Stomach (tissue), 9 donors: ENCODE measurements around the gene SEC11C. TPM values are rescaled to one million over a fixed set of nuclear protein-coding genes. Genes with fewer than 3 reads are reported as not detected.

ENCODE experiments used
- DNase-seq, 2 donors: peaks; one replicate each; pipeline versions ENCODE4 v3.0.0 to v3.0.0-alpha.2; 2013 to 2019
- H3K27ac ChIP-seq, 5 donors: fragments of 200-600 bp in 4 of 5; sonication (generic) in 4 of 5; one replicate each; pipeline ENCODE4 v1.5.1; 2013 to 2019; ENCODE audit warnings: mild to moderate bottlenecking in 1 of 5, moderate library complexity in 1 of 5
- H3K27me3 ChIP-seq, 3 donors: fragments of 200-600 bp; sonication (generic); one replicate each; pipeline ENCODE4 v1.5.1; 2017 to 2019; ENCODE audit warnings: mixed run types in 1 of 3
- H3K36me3 ChIP-seq, 4 donors: fragments of 200-600 bp; sonication (generic); 1 replicate in 3 of 4; 2 replicates in 1 of 4; pipeline ENCODE4 v1.5.1; 2016 to 2019
- H3K4me1 ChIP-seq, 4 donors: fragments of 200-600 bp; sonication (generic); one replicate each; pipeline ENCODE4 v1.5.1; 2016 to 2019
- H3K4me3 ChIP-seq, 4 donors: fragments of 200-600 bp; sonication (generic) in 3 of 4; one replicate each; pipeline ENCODE4 v1.5.1; 2016 to 2019; ENCODE audit warnings: mild to moderate bottlenecking in 1 of 4
- H3K9me3 ChIP-seq, 4 donors: fragments of 200-600 bp; sonication (generic); one replicate each; pipeline ENCODE4 v1.5.1; 2016 to 2019
- EP300 ChIP-seq: sonication (generic); formaldehyde crosslinking; IDR thresholded peaks from one replicate; pipeline ENCODE4 v1.6.1; 2017; ENCODE audit warnings: antibody characterized with exemption
- POLR2A ChIP-seq, 4 donors: fragments of 450-650 bp; IDR thresholded peaks; one replicate each; pipeline ENCODE4 v1.6.1; 2016; ENCODE audit warnings: antibody characterized with exemption in 4 of 4, control low read depth in 2 of 4, mild to moderate bottlenecking in 1 of 4, moderate library complexity in 1 of 4
- POLR2AphosphoS5 ChIP-seq, 3 donors: sonication (generic); formaldehyde crosslinking; IDR thresholded peaks; one replicate each; pipeline ENCODE4 v1.6.1; 2016; ENCODE audit warnings: antibody characterized with exemption in 3 of 3
- WGBS, 5 donors: extraction: QIAGEN DNeasy Blood & Tissue Kit in 3 of 5; methylation state at CpG; one replicate each; pipeline versions ENCODE4 v1.1.5 to v1.1.7; 2013 to 2018; 5-methylcytosine and 5-hydroxymethylcytosine counted together
- intact Hi-C: fragments of 100-400 bp; cut with DNase I; formaldehyde crosslinking; loops from one replicate; pipeline ENCODE4 v1.15.1; 2023; ENCODE audit warnings: low total_unique reads
- polyA plus RNA-seq, 3 donors: library from polyadenylated mRNA; stranded (reverse); fragments of 200-250 nt; gene quantifications; one replicate each; pipeline ENCODE4 v1.2.3, GENCODE V29; 2013
- total RNA-seq, 5 donors: library from RNA; depleted of rRNA; stranded (reverse); fragments of >200 nt; gene quantifications; one replicate each; pipeline versions ENCODE4 v1.1.0 to v1.2.3, GENCODE V29; 2014 to 2016
- TF ChIP-seq, protein P1 (sequence below), 7 experiments: fragments of 450-650 bp in 4 of 7; fragments of 200-600 bp in 3 of 7; sonication (generic) in 3 of 7; IDR thresholded peaks; one replicate each; pipeline ENCODE4 v1.5.1; 2016 to 2019; ENCODE audit warnings: antibody characterized with exemption in 7 of 7, control low read depth in 2 of 7, mild to moderate bottlenecking in 1 of 7
- donor health status: healthy with polysubstance abuse.
- donor health status: Bipolar disorder and iron deficiency.
- donor health status: healthy.

Gene SEC11C
- total and polyA plus RNA-seq, 8 donors, result 3.1 to 83.2 (median 52.6) TPM

DNA sequence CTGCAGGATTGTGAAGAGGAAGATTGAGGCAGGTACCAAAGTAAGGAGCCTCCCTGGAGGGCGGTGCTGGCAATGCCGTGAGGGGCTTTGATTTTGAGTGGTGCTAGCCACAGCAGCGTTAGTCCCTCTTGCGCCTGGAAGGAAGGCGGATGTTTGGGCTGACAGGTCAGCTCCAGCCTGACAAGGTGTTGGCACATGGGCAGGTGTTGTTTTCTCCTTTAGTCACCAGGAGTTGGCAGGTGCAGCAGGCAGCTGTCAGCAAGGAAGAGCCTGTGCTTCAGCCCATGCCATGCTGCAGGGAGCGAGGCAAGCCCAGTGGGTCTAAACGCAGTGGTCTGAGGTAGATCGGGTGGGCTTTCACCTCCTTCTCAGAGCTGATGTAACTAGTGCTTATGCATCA, 8.5 kb downstream of the SEC11C start:
- Histone ChIP-seq H3K27ac (no peak overlapping the region), H3K27me3 (no peaks in the 10 kb centered on the region), H3K4me3 (no peak overlapping the region), H3K36me3 (peaks cover 3 to 39% (median 34%) of the 10 kb centered on the region in 4 donors), H3K9me3 (no peaks in the 10 kb centered on the region), H3K4me1 (peaks cover 0 to 20% (median 4%) of the 10 kb centered on the region in 4 donors)
- DNase-seq, result peak; percentile 16 to 30
- TF ChIP-seq EP300 (no peak), POLR2AphosphoS5 (IDR thresholded peaks at IDR 0.05) (no peak)
- TF ChIP-seq, protein P1, sequence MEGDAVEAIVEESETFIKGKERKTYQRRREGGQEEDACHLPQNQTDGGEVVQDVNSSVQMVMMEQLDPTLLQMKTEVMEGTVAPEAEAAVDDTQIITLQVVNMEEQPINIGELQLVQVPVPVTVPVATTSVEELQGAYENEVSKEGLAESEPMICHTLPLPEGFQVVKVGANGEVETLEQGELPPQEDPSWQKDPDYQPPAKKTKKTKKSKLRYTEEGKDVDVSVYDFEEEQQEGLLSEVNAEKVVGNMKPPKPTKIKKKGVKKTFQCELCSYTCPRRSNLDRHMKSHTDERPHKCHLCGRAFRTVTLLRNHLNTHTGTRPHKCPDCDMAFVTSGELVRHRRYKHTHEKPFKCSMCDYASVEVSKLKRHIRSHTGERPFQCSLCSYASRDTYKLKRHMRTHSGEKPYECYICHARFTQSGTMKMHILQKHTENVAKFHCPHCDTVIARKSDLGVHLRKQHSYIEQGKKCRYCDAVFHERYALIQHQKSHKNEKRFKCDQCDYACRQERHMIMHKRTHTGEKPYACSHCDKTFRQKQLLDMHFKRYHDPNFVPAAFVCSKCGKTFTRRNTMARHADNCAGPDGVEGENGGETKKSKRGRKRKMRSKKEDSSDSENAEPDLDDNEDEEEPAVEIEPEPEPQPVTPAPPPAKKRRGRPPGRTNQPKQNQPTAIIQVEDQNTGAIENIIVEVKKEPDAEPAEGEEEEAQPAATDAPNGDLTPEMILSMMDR (IDR thresholded peaks at IDR 0.05), result no peak
- WGBS, 5 donors, result 66 to 80% (median 76%) methylated on average over 5 to 8 of the region's 8 CpGs
- intact Hi-C loops, result no loop called here

DNA sequence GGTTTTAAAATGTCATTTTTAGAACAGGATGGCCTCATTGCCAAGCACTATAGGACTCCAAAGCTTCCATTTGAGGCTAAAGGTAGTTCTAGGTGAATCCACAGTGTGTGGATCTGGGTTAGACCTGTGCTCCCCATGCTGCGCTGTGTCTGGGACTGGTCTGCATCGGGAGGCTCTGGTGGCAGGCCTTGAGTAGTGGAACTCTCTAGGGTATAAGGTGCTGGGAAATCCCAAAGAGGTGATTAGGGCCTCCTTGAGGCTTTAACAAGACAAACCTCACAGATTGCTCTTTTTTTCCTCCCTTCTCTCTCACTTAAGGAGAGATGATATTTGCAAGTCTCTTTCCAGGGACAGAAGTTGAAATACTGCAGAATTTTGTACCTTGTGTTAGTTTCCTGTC, 9.3 kb downstream of the SEC11C start:
- no peak overlapping the region for H3K27ac ChIP-seq
- peaks cover 0 to 20% (median 4%) of the 10 kb centered on the region in 4 donors for H3K4me1 ChIP-seq
- peaks cover 3 to 48% (median 42%) of the 10 kb centered on the region in 4 donors for H3K36me3 ChIP-seq
- no peaks in the 10 kb centered on the region for H3K9me3 ChIP-seq
- H3K4me3 ChIP-seq, result no peak overlapping the region
- DNase-seq, result no peak
- intact Hi-C loops, result no loop called here
- 76 to 89% (median 85%) methylated on average over 2 of the region's 2 CpGs for WGBS, 5 donors
- TF ChIP-seq POLR2AphosphoS5 (IDR thresholded peaks at IDR 0.05), result no peak
- no peak for TF ChIP-seq EP300
- TF ChIP-seq, protein P1 (IDR thresholded peaks at IDR 0.05), result no peak
- H3K27me3 ChIP-seq, result no peaks in the 10 kb centered on the region

DNA sequence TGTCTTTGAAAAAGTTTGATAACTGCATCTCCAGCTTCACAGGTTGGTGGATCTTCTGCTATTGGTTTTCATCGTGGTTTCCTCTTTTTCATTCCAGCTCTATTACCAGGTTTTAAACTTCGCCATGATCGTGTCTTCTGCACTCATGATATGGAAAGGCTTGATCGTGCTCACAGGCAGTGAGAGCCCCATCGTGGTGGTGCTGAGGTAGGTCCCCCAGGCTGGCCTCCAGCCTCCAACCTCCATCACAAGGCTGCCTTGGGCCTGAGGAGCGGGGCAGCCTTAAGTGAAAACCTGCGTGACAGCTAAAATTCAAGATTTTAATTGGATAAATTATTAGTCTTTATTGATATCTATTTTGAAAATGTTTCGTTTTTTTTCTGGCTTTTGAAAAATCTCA, 9.7 kb downstream of the SEC11C start:
- intact Hi-C loops, result no loop called here
- H3K9me3 ChIP-seq, result no peaks in the 10 kb centered on the region
- H3K4me3 ChIP-seq, result no peak overlapping the region
- no peak for TF ChIP-seq EP300
- peaks cover 0 to 20% (median 4%) of the 10 kb centered on the region in 4 donors for H3K4me1 ChIP-seq
- H3K27ac ChIP-seq, result no peak overlapping the region
- H3K36me3 ChIP-seq, result peaks cover 3 to 52% (median 45%) of the 10 kb centered on the region in 4 donors
- DNase-seq, result no peak
- 91 to 96% (median 93%) methylated on average over 8 of the region's 8 CpGs for WGBS, 5 donors
- H3K27me3 ChIP-seq, result no peaks in the 10 kb centered on the region

DNA sequence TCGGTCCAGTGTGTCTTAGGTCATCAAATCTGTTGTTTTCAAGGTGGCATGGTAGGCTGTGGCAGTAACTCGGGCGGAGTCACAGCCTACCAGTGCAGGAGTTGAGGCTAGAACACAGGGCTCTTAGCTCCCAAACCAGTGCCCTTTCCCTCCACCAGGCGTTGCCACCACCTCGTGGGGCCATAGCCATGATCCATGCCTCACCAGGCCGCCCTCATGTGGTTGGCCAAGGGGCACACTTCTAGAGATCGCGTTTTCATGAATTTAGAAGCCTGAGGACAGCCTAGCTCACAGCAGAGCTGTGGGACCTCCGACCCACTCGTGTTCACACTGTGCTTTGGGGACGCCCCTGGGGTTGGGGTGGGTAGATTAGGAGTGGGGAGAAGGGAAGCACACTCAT, 10.6 kb downstream of the SEC11C start:
- 87 to 96% (median 91%) methylated on average over 11 of the region's 11 CpGs for WGBS, 5 donors
- DNase-seq, result no peak
- H3K4me1 ChIP-seq, result peaks cover 0 to 20% (median 4%) of the 10 kb centered on the region in 4 donors
- no peaks in the 10 kb centered on the region for H3K27me3 ChIP-seq
- H3K27ac ChIP-seq, result no peak overlapping the region
- TF ChIP-seq POLR2AphosphoS5 (IDR thresholded peaks at IDR 0.05) (no peak), POLR2A (IDR thresholded peaks at IDR 0.05) (no peak)
- peaks cover 3 to 60% (median 53%) of the 10 kb centered on the region in 4 donors for H3K36me3 ChIP-seq
- no peak overlapping the region for H3K4me3 ChIP-seq
- intact Hi-C loops, result no loop called here
- no peaks in the 10 kb centered on the region for H3K9me3 ChIP-seq

DNA sequence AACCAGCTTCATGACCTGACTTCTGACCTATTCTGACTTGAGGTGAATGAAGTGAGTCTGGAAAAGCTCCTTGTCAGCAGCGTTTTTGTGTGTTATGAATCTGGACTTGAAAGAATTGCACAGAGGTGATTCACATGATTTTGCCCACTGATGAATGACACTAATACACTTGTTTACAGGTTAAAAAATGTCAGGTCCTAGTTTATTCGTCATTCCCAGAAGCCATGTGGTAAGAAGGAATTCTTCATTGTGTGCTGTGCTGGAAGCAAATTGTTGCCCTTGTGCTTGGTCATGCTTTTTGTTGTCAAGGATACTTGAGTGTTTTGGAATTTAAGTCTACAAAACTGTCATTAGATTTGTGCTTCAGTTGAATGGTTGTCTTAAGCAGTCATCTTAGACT, 15.5 kb downstream of the SEC11C start:
- no peaks in the 10 kb centered on the region for H3K9me3 ChIP-seq
- TF ChIP-seq POLR2A (IDR thresholded peaks at IDR 0.05) (no peak), POLR2AphosphoS5 (IDR thresholded peaks at IDR 0.05) (no peak), EP300 (no peak)
- TF ChIP-seq, protein P1 (IDR thresholded peaks at IDR 0.05), result no peak
- no peaks in the 10 kb centered on the region for H3K4me1 ChIP-seq
- DNase-seq, result no peak
- WGBS, 5 donors, result 74 to 96% (median 86%) methylated on average over 2 of the region's 2 CpGs
- H3K27me3 ChIP-seq, result no peaks in the 10 kb centered on the region
- peaks cover 3 to 98% (median 93%) of the 10 kb centered on the region in 4 donors for H3K36me3 ChIP-seq
- intact Hi-C loops, result no loop called here
- H3K27ac ChIP-seq, result no peak overlapping the region
- H3K4me3 ChIP-seq, result no peak overlapping the region
